PFSK-1 (cell line): ENCODE results near the gene SUSD2.

ENCODE experiments used
- FOXP2 ChIP-seq: optimal IDR thresholded peaks from 2 replicates; pipeline ENCODE3; 2011; ENCODE audit warnings: borderline replicate concordance, control low read depth, inconsistent platforms; ENCODE audit not compliant: insufficient read depth; ENCODE audit errors: extremely low read length, extremely low read depth
- POLR2AphosphoS5 ChIP-seq: IDR thresholded peaks from 2 replicates; pipeline ENCODE4 v1.6.1; 2012; ENCODE audit warnings: low read depth, mild to moderate bottlenecking, control low read depth, low read length, moderate library complexity
- REST ChIP-seq, 2 experiments: IDR thresholded peaks; 2 replicates each; pipeline versions ENCODE4 v1.6.1 to v1.8.0; 2011 to 2012; ENCODE audit warnings: low read depth in 2 of 2, low read length in 2 of 2, control low read depth in 1 of 2, inconsistent platforms in 1 of 2, mild to moderate bottlenecking in 1 of 2, moderate library complexity in 1 of 2; ENCODE audit not compliant: insufficient read depth in 1 of 2
- SIN3A ChIP-seq: IDR thresholded peaks from 2 replicates; pipeline ENCODE4 v1.6.1; 2012; ENCODE audit warnings: mild to moderate bottlenecking, low read length, moderate library complexity, borderline replicate concordance; ENCODE audit not compliant: insufficient read depth
- TAF1 ChIP-seq: IDR thresholded peaks from 2 replicates; pipeline ENCODE4 v1.6.1; 2012; ENCODE audit warnings: low read length, control low read depth, borderline replicate concordance; ENCODE audit not compliant: insufficient read depth

GRCh38 chr22:24175160-24175808 lies 6.0 kb upstream of the SUSD2 start:
- TF ChIP-seq POLR2AphosphoS5, result no peak
- TF ChIP-seq SIN3A, result peak; percentile 20; the same call in 1 of the 2 replicates
- TF ChIP-seq REST (IDR thresholded peaks at IDR 0.05; ENCODE audit: insufficient read depth in 1 of 2, low read depth in 2 of 2, low read length in 2 of 2), result no peak
- no peak for TF ChIP-seq TAF1
- TF ChIP-seq FOXP2, result peak; percentile 85
